PFSK-1 (cell line): ENCODE measurements around the gene PPM1M.

Experiments
- FOXP2 ChIP-seq: optimal IDR thresholded peaks from 2 replicates; pipeline ENCODE3; 2011; ENCODE audit warnings: borderline replicate concordance, control low read depth, inconsistent platforms; ENCODE audit not compliant: insufficient read depth; ENCODE audit errors: extremely low read length, extremely low read depth
- POLR2AphosphoS5 ChIP-seq: IDR thresholded peaks from 2 replicates; pipeline ENCODE4 v1.6.1; 2012; ENCODE audit warnings: low read depth, mild to moderate bottlenecking, control low read depth, low read length, moderate library complexity
- REST ChIP-seq, 2 experiments: IDR thresholded peaks; 2 replicates each; pipeline versions ENCODE4 v1.6.1 to v1.8.0; 2011 to 2012; ENCODE audit warnings: low read depth in 2 of 2, low read length in 2 of 2, control low read depth in 1 of 2, inconsistent platforms in 1 of 2, mild to moderate bottlenecking in 1 of 2, moderate library complexity in 1 of 2; ENCODE audit not compliant: insufficient read depth in 1 of 2
- SIN3A ChIP-seq: IDR thresholded peaks from 2 replicates; pipeline ENCODE4 v1.6.1; 2012; ENCODE audit warnings: mild to moderate bottlenecking, low read length, moderate library complexity, borderline replicate concordance; ENCODE audit not compliant: insufficient read depth
- TAF1 ChIP-seq: IDR thresholded peaks from 2 replicates; pipeline ENCODE4 v1.6.1; 2012; ENCODE audit warnings: low read length, control low read depth, borderline replicate concordance; ENCODE audit not compliant: insufficient read depth

PPM1M gene

GRCh38 chr3:52288674-52289073 is 43.1 kb downstream of the PPM1M start:
- no peak for TF ChIP-seq SIN3A
- TF ChIP-seq FOXP2: no peak
- no peak for TF ChIP-seq POLR2AphosphoS5
- TF ChIP-seq REST (IDR thresholded peaks at IDR 0.05; ENCODE audit: insufficient read depth in 1 of 2, low read depth in 2 of 2, low read length in 2 of 2): no peak
- no peak for TF ChIP-seq TAF1

GRCh38 chr3:52289338-52289746 is 43.8 kb downstream of the PPM1M start:
- TF ChIP-seq SIN3A (no peak), FOXP2 (no peak), POLR2AphosphoS5 (no peak), REST (IDR thresholded peaks at IDR 0.05; ENCODE audit: insufficient read depth in 1 of 2, low read depth in 2 of 2, low read length in 2 of 2) (no peak), TAF1 (no peak)

GRCh38 chr3:52289747-52290595 is 44.4 kb downstream of the PPM1M start:
- TF ChIP-seq FOXP2: no peak
- TF ChIP-seq TAF1: no peak
- TF ChIP-seq REST (IDR thresholded peaks at IDR 0.05; ENCODE audit: insufficient read depth in 1 of 2, low read depth in 2 of 2, low read length in 2 of 2): no peak

- no peak for TF ChIP-seq REST (IDR thresholded peaks at IDR 0.05; ENCODE audit: insufficient read depth in 1 of 2, low read depth in 2 of 2, low read length in 2 of 2)
- TF ChIP-seq POLR2AphosphoS5: no peak
- TF ChIP-seq SIN3A: no peak
Observed at GRCh38 chr3:52290596-52291507, 45.3 kb downstream of the PPM1M start.
